Measurements from ENCODE around the gene CCDC86. TPM values are rescaled to one million over a fixed set of nuclear protein-coding genes. Genes with fewer than 3 reads are reported as not detected.

CCDC86 gene
- polyA plus RNA-seq, 2 of the 4 experiments (the other 2 are of a cell fraction), result 42.8 to 71.1 TPM

- ATAC-seq (no peak), FAIRE-seq (no peak), DNase-seq (ENCODE audit: low read depth in 1 of 2, low spot score in 1 of 2) (no peak)
- ChIA-PET CTCF (interaction anchor here (0.7 to 10.1 kb wide), 6 partner anchors 8 to 118 kb away, joined by 3 to 93 read pairs (median 14); no protein-coding TSS in a partner anchor), POLR2A (no interaction called here)
- Histone ChIP-seq H3K4me2 (no peak overlapping the region), H3K4me1 (peaks cover 4% of the 10 kb centered on the region; the same call in 1 of the 3 replicates), H3K27ac (no peak overlapping the region), H3K4me3 (no peak overlapping the region), H3K9me3 (no peaks in the 10 kb centered on the region)
- TF ChIP-seq PBX3 (IDR thresholded peaks at IDR 0.05) (no peak), ELK1 (IDR thresholded peaks at IDR 0.05; ENCODE audit: low read depth, low read length) (no peak), HOXA7 (CRISPR knock-in tag; IDR thresholded peaks at IDR 0.05) (no peak), PHF8 (IDR thresholded peaks at IDR 0.05; ENCODE audit: borderline replicate concordance, low read depth) (no peak), TFCP2L1 (CRISPR knock-in tag; IDR thresholded peaks at IDR 0.05) (no peak), EHMT2 (IDR thresholded peaks at IDR 0.05; ENCODE audit: low read depth) (no peak), RNF2 (IDR thresholded peaks at IDR 0.05; ENCODE audit: borderline replicate concordance, low read depth) (no peak), ZNF302 (CRISPR knock-in tag; IDR thresholded peaks at IDR 0.05) (no peak), POLR2AphosphoS2 (conservative IDR thresholded peaks at IDR 0.05; ENCODE audit: low read length) (no peak)
- WGBS (ENCODE audit: missing lambda C conversion rate), result 96% methylated on average over 5 of the region's 5 CpGs
These were observed 53.8 kb downstream of the CCDC86 start for GRCh38 chr11:60895687-60896086.

GRCh38 chr11:60897496-60897895 lies 55.6 kb downstream of the CCDC86 start:
- CTCF ChIA-PET, result interaction anchor here (2.3 to 12.7 kb wide), 4 partner anchors 10 to 120 kb away, joined by 17 to 153 read pairs (median 81); no protein-coding TSS in a partner anchor
- ATAC-seq, result no peak
- FAIRE-seq, result no peak
- H3K4me2 ChIP-seq, result no peak overlapping the region
- H3K4me3 ChIP-seq, result no peak overlapping the region
- 94% methylated on average over 4 of the region's 4 CpGs for WGBS (ENCODE audit: missing lambda C conversion rate)
- TF ChIP-seq BHLHE40 (IDR thresholded peaks at IDR 0.05; ENCODE audit: low read depth, low read length), result no peak
- peaks cover 4% of the 10 kb centered on the region; the same call in 1 of the 3 replicates for H3K4me1 ChIP-seq
- POLR2A ChIA-PET, result interaction anchor here (1.0 kb wide), 1 partner anchor 10 kb away, joined by 3 read pairs; no protein-coding TSS in a partner anchor
- no peak for DNase-seq (ENCODE audit: low read depth in 1 of 2, low spot score in 1 of 2)
- no peak overlapping the region for H3K27ac ChIP-seq
- H3K9me3 ChIP-seq, result no peaks in the 10 kb centered on the region

- FAIRE-seq (no peak), DNase-seq (ENCODE audit: low read depth in 1 of 2, low spot score in 1 of 2) (peak; percentile 76 to 81), ATAC-seq (peak; percentile 85 to 97)
- no peaks in the 10 kb centered on the region for H3K9me3 ChIP-seq
- CTCF ChIA-PET, result interaction anchor here (0.6 to 12.7 kb wide), 37 partner anchors 9 to 483 kb away, joined by 3 to 153 read pairs (median 5); partner anchors contain the start of genes CCDC86, PTGDR2, TMEM109 and ZP1
- no peak overlapping the region for H3K4me3 ChIP-seq
- H3K4me2 ChIP-seq, result no peak overlapping the region
- POLR2A ChIA-PET, result interaction anchor here (0.6 kb wide), 1 partner anchor 124 kb away, joined by 3 read pairs; no protein-coding TSS in a partner anchor
- peak overlapping the region; percentile 46 to 75; a peak in 5 of 6 replicates for H3K27ac ChIP-seq
- WGBS (ENCODE audit: missing lambda C conversion rate), result 56% methylated on average over 11 of the region's 12 CpGs
- peaks cover 7% of the 10 kb centered on the region; the same call in 2 of the 3 replicates for H3K4me1 ChIP-seq
- peak; percentile 61 for TF ChIP-seq NFE2L2 (conservative IDR thresholded peaks at IDR 0.05; ENCODE audit: low read length)
- TF ChIP-seq MAFK (IDR thresholded peaks at IDR 0.05; ENCODE audit: partially characterized antibody), result peak; percentile 75
- peak; percentile 85 for TF ChIP-seq CTCF (IDR thresholded peaks at IDR 0.05)
- no peak for TF ChIP-seq CHD4 (IDR thresholded peaks at IDR 0.05; ENCODE audit: borderline replicate concordance)
- peak; percentile 45 to 55 for TF ChIP-seq RAD21 (conservative IDR thresholded peaks at IDR 0.05 in 1 of 2, IDR thresholded peaks at IDR 0.05 in 1 of 2)
- peak; percentile 75 for TF ChIP-seq SMC3 (IDR thresholded peaks at IDR 0.05)
- no peak for TF ChIP-seq JUN (IDR thresholded peaks at IDR 0.05)
- TF ChIP-seq CEBPB (IDR thresholded peaks at IDR 0.05), result no peak
- TF ChIP-seq FOXS1 (CRISPR knock-in tag; IDR thresholded peaks at IDR 0.05), result no peak; the same call in 1 of the 2 replicates
- no peak for TF ChIP-seq FOSL2 (IDR thresholded peaks at IDR 0.05)
- TF ChIP-seq FOSL2 (CRISPR knock-in tag; IDR thresholded peaks at IDR 0.05), result no peak
These were observed 57.4 kb downstream of the CCDC86 start for GRCh38 chr11:60899046-60899936.
